K562 (cell line): Measurements from ENCODE around the gene OR2A12. TPM values are rescaled to one million over a fixed set of nuclear protein-coding genes. Genes with fewer than 3 reads are reported as not detected.

Experiments
- ATAC-seq: fragments of 200-7000 bp; cut with Tn5 transposase; 3 replicates; pipeline ENCODE4 v1.9.1; 2020; ENCODE audit warnings: moderate library complexity
- BruUV-seq: library from RNA; stranded (reverse); fragments of 400-500 nt; replicated peaks from 2 replicates; lab custom pipeline; 2021; lab: Mats Ljungman, UMichigan
- CTCF ChIA-PET: fragments of 300-600 bp; formaldehyde crosslinking; extraction: SDS; loops from one replicate; lab custom pipeline; 2021; ENCODE audit warnings: low intra/inter-chr PET ratio; lab: Yijun Ruan, JAX
- POLR2A ChIA-PET: fragments of 300-600, 350-650 bp; sonication (Branson Sonifier 250); formaldehyde crosslinking; extraction: SDS; loops from one replicate; lab custom pipeline; 2021; ENCODE audit warnings: antibody characterized with exemption, inconsistent platforms; lab: Yijun Ruan, JAX
- DNase-seq, 4 experiments: peaks; one replicate each; pipeline versions ENCODE4 v3.0.0 to v3.0.0-alpha.2; 2011 to 2018; ENCODE audit warnings: low spot score in 3 of 4, mixed read lengths in 3 of 4; ENCODE audit errors: extremely low read depth in 1 of 4
- FAIRE-seq: peaks from 2 replicates; lab custom pipeline; 2011; peaks lifted over from hg19 to GRCh38; lab: Jason Lieb, UNC
- H2AFZ ChIP-seq: 2 replicates; pipeline ENCODE4 v1.6.0; 2011; ENCODE audit warnings: low read depth, low read length, control low read depth, inconsistent platforms
- H3K27ac ChIP-seq: fragments of 200-600 bp; 3 replicates; pipeline ENCODE4 v1.8.0; 2011; ENCODE audit warnings: low read depth, mild to moderate bottlenecking, control low read depth, inconsistent platforms, low read length, moderate library complexity, mixed read lengths; ENCODE audit errors: extremely low read depth
- H3K27me3 ChIP-seq, 2 experiments: fragments of 300-600 bp in 1 of 2; 2 replicates in 1 of 2; 3 replicates in 1 of 2; pipeline versions ENCODE4 v1.6.0 to v1.8.0; 2011; ENCODE audit warnings: inconsistent platforms in 2 of 2, low read length in 2 of 2, mild to moderate bottlenecking in 1 of 2, mixed read lengths in 1 of 2, moderate library complexity in 1 of 2; ENCODE audit not compliant: control insufficient read depth in 2 of 2, insufficient read depth in 2 of 2
- H3K36me3 ChIP-seq: fragments of 300-600 bp; 3 replicates; pipeline ENCODE4 v1.8.0; 2011; ENCODE audit warnings: mild to moderate bottlenecking, low read length, inconsistent platforms; ENCODE audit not compliant: control insufficient read depth, insufficient read depth
- H3K4me1 ChIP-seq, 2 experiments: fragments of 200-600 bp in 1 of 2; replicated peaks in 1 of 2; 2 replicates in 1 of 2; 3 replicates in 1 of 2; pipeline versions ENCODE4 v1.5.1 to v1.8.0; 2011; ENCODE audit warnings: inconsistent platforms in 2 of 2, low read length in 2 of 2, mild to moderate bottlenecking in 1 of 2, mixed read lengths in 1 of 2, moderate library complexity in 1 of 2; ENCODE audit not compliant: control insufficient read depth in 2 of 2, insufficient read depth in 2 of 2
- H3K4me2 ChIP-seq: 2 replicates; pipeline ENCODE4 v1.6.1; 2011; ENCODE audit warnings: low read length, control low read depth, inconsistent platforms, mixed read lengths; ENCODE audit not compliant: insufficient read depth
- H3K4me3 ChIP-seq: fragments of 200-600 bp; sonication (generic), shearing (Covaris generic); 2 replicates; pipeline ENCODE4 v1.5.1; 2016; ENCODE audit warnings: control low read depth, inconsistent platforms
- H3K79me2 ChIP-seq: fragments of 200-600 bp; 3 replicates; pipeline ENCODE4 v1.8.0; 2011; ENCODE audit warnings: low read length, inconsistent platforms; ENCODE audit not compliant: control insufficient read depth, insufficient read depth
- H3K9ac ChIP-seq, 2 experiments: 2 replicates each; pipeline versions ENCODE4 v1.6.0 to v1.6.1; 2011; ENCODE audit warnings: low read depth in 2 of 2, low read length in 2 of 2, control low read depth in 1 of 2, inconsistent platforms in 1 of 2, mild to moderate bottlenecking in 1 of 2, mixed read lengths in 1 of 2; ENCODE audit not compliant: insufficient read depth in 1 of 2
- H3K9me1 ChIP-seq: one replicate; pipeline ENCODE4 v1.6.0; 2011; ENCODE audit warnings: inconsistent platforms, mild to moderate bottlenecking, low read length, moderate library complexity; ENCODE audit not compliant: control insufficient read depth, insufficient read depth
- H3K9me3 ChIP-seq: replicated peaks from 2 replicates; pipeline ENCODE4 v1.5.1; 2011; ENCODE audit warnings: low read depth, low read length, inconsistent platforms; ENCODE audit not compliant: control insufficient read depth, insufficient read depth
- H4K20me1 ChIP-seq: replicated peaks from 2 replicates; pipeline ENCODE4 v1.6.1; 2011; ENCODE audit warnings: low read length, inconsistent platforms, mixed read lengths; ENCODE audit not compliant: control insufficient read depth, insufficient read depth
- BRD9 ChIP-seq: fragments of 450-650 bp; IDR thresholded peaks from 2 replicates; pipeline ENCODE4 v1.6.1; 2018; ENCODE audit warnings: low read depth; ENCODE audit not compliant: partially characterized antibody
- CTCF ChIP-seq, 3 experiments: IDR thresholded peaks in 2 of 3; conservative IDR thresholded peaks in 1 of 3; 2 replicates each; pipeline ENCODE4 v1.5.1; 2011 to 2012; ENCODE audit warnings: low read length in 3 of 3, mild to moderate bottlenecking in 3 of 3, control low read depth in 2 of 3, improper control_type of control experiment in 1 of 3, inconsistent platforms in 1 of 3, low read depth in 1 of 3, mixed read lengths in 1 of 3, moderate library complexity in 1 of 3; ENCODE audit not compliant: insufficient read depth in 2 of 3
- FOXK2 ChIP-seq, 2 experiments: fragments of 450-650 bp; IDR thresholded peaks in 1 of 2; conservative IDR thresholded peaks in 1 of 2; 2 replicates each; pipeline ENCODE4 v1.6.1; 2016; ENCODE audit warnings: low read depth in 2 of 2, mild to moderate bottlenecking in 1 of 2
- NR0B1 ChIP-seq: fragments of 450-650 bp; IDR thresholded peaks from one replicate; pipeline ENCODE4 v1.6.1; 2018; ENCODE audit warnings: mild to moderate bottlenecking, moderate library complexity; ENCODE audit not compliant: partially characterized antibody
- PCBP2 ChIP-seq: fragments of 200-400 bp; formaldehyde crosslinking; IDR thresholded peaks from 2 replicates; pipeline ENCODE4 v1.6.1; 2018; ENCODE audit warnings: low read length, low read depth, mild to moderate bottlenecking, moderate library complexity; ENCODE audit not compliant: poor library complexity, severe bottlenecking
- POLR2H ChIP-seq: IDR thresholded peaks from 2 replicates; pipeline ENCODE4 v1.6.1; 2016; ENCODE audit warnings: missing genetic modification characterization, low read depth, mild to moderate bottlenecking, control low read depth, missing compliant biosample characterization, moderate library complexity
- RAD21 ChIP-seq, 2 experiments: fragments of 250-450 bp in 1 of 2; fragments of 450-650 bp in 1 of 2; sonication (Bioruptor Pico) in 1 of 2; formaldehyde crosslinking in 1 of 2; IDR thresholded peaks in 1 of 2; conservative IDR thresholded peaks in 1 of 2; 2 replicates each; pipeline versions ENCODE4 v1.4.0 to v1.8.0; 2020 to 2022; ENCODE audit warnings: mild to moderate bottlenecking in 2 of 2, moderate library complexity in 1 of 2
- RBM22 ChIP-seq: fragments of 200-400 bp; formaldehyde crosslinking; IDR thresholded peaks from 2 replicates; pipeline ENCODE4 v1.6.1; 2018; ENCODE audit warnings: low read length, low read depth; ENCODE audit not compliant: poor library complexity, severe bottlenecking
- RREB1 ChIP-seq: fragments of 250-450 bp; sonication (Bioruptor Pico); IDR thresholded peaks from 2 replicates; pipeline ENCODE4 v1.4.0; 2020
- TRIM24 ChIP-seq, 2 experiments: fragments of 450-650 bp; IDR thresholded peaks; 2 replicates each; pipeline ENCODE4 v1.6.1; 2016
- WGBS: fragments of 100-300 bp; shearing (Covaris generic); methylation state at CpG from one replicate; pipeline ENCODE4 v1.1.6; 2016; ENCODE audit warnings: low coverage, mixed read lengths; ENCODE audit not compliant: insufficient coverage; ENCODE audit errors: missing lambda C conversion rate; 5-methylcytosine and 5-hydroxymethylcytosine counted together
- in situ Hi-C: fragments of 300-500 bp; cut with MboI; formaldehyde crosslinking; loops from 4 replicates; pipeline ENCODE4 v1.15.0; 2018; ENCODE audit warnings: inconsistent platforms, mixed read lengths
- intact Hi-C: fragments of 100-400 bp; cut with micrococcal nuclease; formaldehyde crosslinking; loops from 2 replicates; pipeline ENCODE4 v1.14.2; 2022
- polyA plus RNA-seq, 8 experiments: library from polyadenylated mRNA; depleted of rRNA in 4 of 8; stranded (reverse) in 5 of 8; unstranded in 3 of 8; fragments of >200 nt; fragmentation: Nextera tagmentation in 2 of 8; fragmentation: Illumina TruSeq in 1 of 8; extraction: Ambion mirVana in 2 of 8; extraction: Trizol in 1 of 8; gene quantifications; 2 replicates each; pipeline versions ENCODE4 v1.2.1 to v1.2.3, GENCODE V29; 2011 to 2014; ENCODE audit warnings: inconsistent platforms in 1 of 8, missing spikeins in 1 of 8
- total RNA-seq, 7 experiments: library from RNA; depleted of rRNA in 6 of 7; stranded (reverse); fragments of >200 nt in 6 of 7; fragmentation: Illumina TruSeq in 2 of 7; extraction: Trizol in 2 of 7; gene quantifications; 2 replicates each; pipeline versions ENCODE4 v1.2.1 to v1.2.3, GENCODE V29; 2011 to 2021; ENCODE audit warnings: low replicate concordance in 1 of 7

Gene OR2A12
- total and polyA plus RNA-seq, 9 of the 15 experiments (the other 6 are each of a cell fraction or from before 2014, with no cell fraction given) = not detected

- FAIRE-seq = no peak
- 7% methylated on average over 8 of the region's 8 CpGs for WGBS
Observed at GRCh38 chr7:144074374-144074773, 11.7 kb upstream of the OR2A12 start.

More at GRCh38 chr7:144074374-144074773, 11.7 kb upstream of the OR2A12 start:
- no peaks in the 10 kb centered on the region for H3K36me3 ChIP-seq
- ATAC-seq = peak; percentile 55
- no TSS peak for BruUV-seq
- H3K27me3 ChIP-seq = no peaks in the 10 kb centered on the region
- no peaks in the 10 kb centered on the region for H4K20me1 ChIP-seq
- H3K9me3 ChIP-seq = no peaks in the 10 kb centered on the region
- in situ Hi-C loops = no loop called here
- no peaks in the 10 kb centered on the region for H3K9me1 ChIP-seq
- TF ChIP-seq NR0B1 (no peak), FOXK2 (conservative IDR thresholded peaks at IDR 0.05 in 1 of 2, IDR thresholded peaks at IDR 0.05 in 1 of 2; ENCODE audit: low read depth in 2 of 2) (no peak), RREB1 (CRISPR knock-in tag) (no peak), POLR2H (tag) (no peak), BRD9 (no peak), TRIM24 (IDR thresholded peaks at IDR 0.05) (no peak), RBM22 (no peak), PCBP2 (no peak), CTCF (IDR thresholded peaks at IDR 0.05 in 2 of 3, conservative IDR thresholded peaks at IDR 0.05 in 1 of 3; ENCODE audit: insufficient read depth in 2 of 3, low read depth in 1 of 3, low read length in 3 of 3) (peak; percentile 31 to 37 (median 35); a peak in 4 of 6 replicates), RAD21 (CRISPR knock-in tag; conservative IDR thresholded peaks at IDR 0.05 in 1 of 2, IDR thresholded peaks at IDR 0.05 in 1 of 2) (peak in 1 of 2 experiments; percentile 16; a peak in 1 of 4 replicates)
- H3K4me1 ChIP-seq = no peaks in the 10 kb centered on the region
- CTCF ChIA-PET = no interaction called here
- no peaks in the 10 kb centered on the region for H3K79me2 ChIP-seq
- H2AFZ ChIP-seq = peak overlapping the region; percentile 71
- H3K9ac ChIP-seq = no peak overlapping the region
- intact Hi-C loops = no loop called here
- H3K27ac ChIP-seq = no peak overlapping the region
- POLR2A ChIA-PET = no interaction called here
- H3K4me2 ChIP-seq = no peak overlapping the region
- peak in 1 of 4 experiments; percentile 22 for DNase-seq
- H3K4me3 ChIP-seq = no peak overlapping the region
